ENCODE data around the gene COL25A1. TPM values are rescaled to one million over a fixed set of nuclear protein-coding genes. Genes with fewer than 3 reads are reported as not detected.

COL25A1 gene
- total RNA-seq, 4 donors from 2014 or later, result 0.14 to 1.6 (median 0.32) TPM; not detected in 1

- Histone ChIP-seq H3K9me3 (no peaks in the 10 kb centered on the region), H3K4me3 (no peak overlapping the region), H3K4me1 (no peaks in the 10 kb centered on the region), H3K27ac (no peak overlapping the region), H3K27me3 (no peaks in the 10 kb centered on the region), H3K36me3 (no peaks in the 10 kb centered on the region)
- TF ChIP-seq POLR2AphosphoS5 (IDR thresholded peaks at IDR 0.05), result no peak
- no peak for TF ChIP-seq CTCF (IDR thresholded peaks at IDR 0.05)
- TF ChIP-seq EP300 (IDR thresholded peaks at IDR 0.05; ENCODE audit: low read depth), result no peak
- TF ChIP-seq POLR2A (IDR thresholded peaks at IDR 0.05), result no peak
- no peak for DNase-seq
- 93% methylated on average over 3 to 7 of the region's 7 CpGs for WGBS, 2 donors (ENCODE audit: low coverage in 1 of 2)
- in situ Hi-C loops (cut with MboI; ENCODE audit: low pct_ligation_motif_present in 1 of 4, low pct_unique_long_range_greater_than_20kb in 1 of 4, low sequenced_read_pairs in 3 of 4), result no loop called here
- intact Hi-C loops (cut with DNase I; ENCODE audit: low total_unique reads), result no loop called here
These were observed 144.8 kb downstream of the COL25A1 start for GRCh38 chr4:109157696-109158095.

GRCh38 chr4:109157205-109157604 is 145.3 kb downstream of the COL25A1 start:
- Histone ChIP-seq H3K36me3 (no peaks in the 10 kb centered on the region), H3K9me3 (no peaks in the 10 kb centered on the region), H3K27ac (no peak overlapping the region), H3K4me1 (no peaks in the 10 kb centered on the region), H3K27me3 (no peaks in the 10 kb centered on the region), H3K4me3 (no peak overlapping the region)
- in situ Hi-C loops (cut with MboI; ENCODE audit: low pct_ligation_motif_present in 1 of 4, low pct_unique_long_range_greater_than_20kb in 1 of 4, low sequenced_read_pairs in 3 of 4), result no loop called here
- WGBS, 2 donors (ENCODE audit: low coverage in 1 of 2), result 60 to 63% methylated on average over 2 of the region's 2 CpGs
- intact Hi-C loops (cut with DNase I; ENCODE audit: low total_unique reads), result no loop called here
- TF ChIP-seq POLR2A (IDR thresholded peaks at IDR 0.05), result no peak
- TF ChIP-seq CTCF (IDR thresholded peaks at IDR 0.05), result no peak
- TF ChIP-seq EP300 (IDR thresholded peaks at IDR 0.05; ENCODE audit: low read depth), result no peak
- no peak for TF ChIP-seq POLR2AphosphoS5 (IDR thresholded peaks at IDR 0.05)
- no peak for DNase-seq

- Histone ChIP-seq H3K27me3 (no peaks in the 10 kb centered on the region), H3K4me3 (no peak overlapping the region), H3K36me3 (no peaks in the 10 kb centered on the region), H3K4me1 (no peaks in the 10 kb centered on the region), H3K27ac (no peak overlapping the region), H3K9me3 (no peaks in the 10 kb centered on the region)
- intact Hi-C loops (cut with DNase I; ENCODE audit: low total_unique reads), result no loop called here
- no peak for DNase-seq
- WGBS, 2 donors (ENCODE audit: low coverage in 1 of 2), result 60 to 66% methylated on average over 2 of the region's 2 CpGs
- in situ Hi-C loops (cut with MboI; ENCODE audit: low pct_ligation_motif_present in 1 of 4, low pct_unique_long_range_greater_than_20kb in 1 of 4, low sequenced_read_pairs in 3 of 4), result no loop called here
- TF ChIP-seq POLR2A (IDR thresholded peaks at IDR 0.05) (no peak), CTCF (IDR thresholded peaks at IDR 0.05) (no peak), EP300 (IDR thresholded peaks at IDR 0.05; ENCODE audit: low read depth) (no peak), POLR2AphosphoS5 (IDR thresholded peaks at IDR 0.05) (no peak)
These were observed 146.1 kb downstream of the COL25A1 start for GRCh38 chr4:109156356-109156755.

- Histone ChIP-seq H3K27me3 (no peaks in the 10 kb centered on the region), H3K4me1 (no peaks in the 10 kb centered on the region), H3K36me3 (no peaks in the 10 kb centered on the region), H3K9me3 (no peaks in the 10 kb centered on the region), H3K4me3 (no peak overlapping the region), H3K27ac (no peak overlapping the region)
- intact Hi-C loops (cut with DNase I; ENCODE audit: low total_unique reads), result no loop called here
- no peak for DNase-seq
- in situ Hi-C loops (cut with MboI; ENCODE audit: low pct_ligation_motif_present in 1 of 4, low pct_unique_long_range_greater_than_20kb in 1 of 4, low sequenced_read_pairs in 3 of 4), result no loop called here
- TF ChIP-seq POLR2AphosphoS5 (IDR thresholded peaks at IDR 0.05), result no peak
- no peak for TF ChIP-seq POLR2A (IDR thresholded peaks at IDR 0.05)
- TF ChIP-seq EP300 (IDR thresholded peaks at IDR 0.05; ENCODE audit: low read depth), result no peak
- TF ChIP-seq CTCF (IDR thresholded peaks at IDR 0.05), result no peak
- 64 to 84% methylated on average over 4 of the region's 4 CpGs for WGBS, 2 donors (ENCODE audit: low coverage in 1 of 2)
These were observed 146.7 kb downstream of the COL25A1 start for GRCh38 chr4:109155682-109156283.
